ENCODE measurements around the gene RGS17. TPM values are rescaled to one million over a fixed set of nuclear protein-coding genes. Genes with fewer than 3 reads are reported as not detected.
A peak's percentile ranks its signal among the peaks of the same experiment; 100 is the strongest.

The RGS17 gene
- total and polyA plus RNA-seq, 10 of the 15 experiments (the other 5 are each of a cell fraction or from before 2014, with no cell fraction given) = 0.06 to 0.29 (median 0.14) TPM; not detected in 4

DNA sequence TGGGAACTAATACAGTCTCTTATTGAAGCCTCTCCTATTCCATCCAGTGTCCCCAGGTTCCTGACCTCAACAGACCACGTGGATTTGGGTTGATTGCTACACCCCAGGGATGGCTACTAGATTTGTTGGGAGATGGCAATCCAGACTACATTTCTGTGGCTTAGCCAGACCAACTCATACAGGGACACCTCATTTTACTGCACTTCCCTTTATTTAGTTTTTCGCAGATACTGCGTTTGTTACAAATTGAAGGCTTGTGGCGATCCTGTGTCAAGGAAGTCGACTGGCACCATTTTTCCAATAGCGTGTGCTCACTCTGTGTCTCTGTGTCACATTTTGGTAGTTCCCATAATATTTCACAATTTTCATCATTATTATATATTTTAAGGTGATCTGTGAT lies 118.2 kb downstream of the RGS17 start:
- ChIA-PET RAD21 (ENCODE audit: unreplicated experiment) (no interaction called here), SMC1A (ENCODE audit: uncharacterized antibody, unreplicated experiment) (no interaction called here), POLR2A (no interaction called here), CTCF (interaction anchor here (1.2 kb wide), 1 partner anchor 18 kb away, joined by 4 read pairs; no protein-coding TSS in a partner anchor)
- no peak for FAIRE-seq
- Histone ChIP-seq H3K27me3 (replicated peaks in 1 of 2; ENCODE audit: control insufficient read depth in 2 of 2, insufficient read depth in 2 of 2, low read length in 1 of 2) (no peaks in the 10 kb centered on the region; a peak in 1 of 4 replicates), H3K9ac (ENCODE audit: control insufficient read depth, insufficient read depth, low read length) (no peak overlapping the region), H4K20me1 (ENCODE audit: control insufficient read depth, insufficient read depth) (no peaks in the 10 kb centered on the region), H3K79me2 (ENCODE audit: control insufficient read depth, insufficient read depth, low read length) (no peaks in the 10 kb centered on the region), H3K4me3 (no peak overlapping the region), H2AFZ (ENCODE audit: control insufficient read depth, low read depth, low read length) (no peak overlapping the region), H3K4me1 (ENCODE audit: control insufficient read depth, insufficient read depth, low read length) (no peaks in the 10 kb centered on the region), H3K36me3 (ENCODE audit: control insufficient read depth in 2 of 2, insufficient read depth in 2 of 2, low read length in 1 of 2) (no peaks in the 10 kb centered on the region), H3K27ac (ENCODE audit: control insufficient read depth, insufficient read depth) (no peak overlapping the region), H3K9me3 (replicated peaks; ENCODE audit: control insufficient read depth, insufficient read depth, low read length) (no peaks in the 10 kb centered on the region), H3K4me2 (ENCODE audit: control insufficient read depth, insufficient read depth) (no peak overlapping the region)
- ATAC-seq = no peak
- in situ Hi-C loops (cut with MboI) = no loop called here
- DNase-seq (ENCODE audit: low read depth, low spot score) = no peak
- BruUV-seq (replicated peaks) = no TSS peak
- TF ChIP-seq, protein P1, sequence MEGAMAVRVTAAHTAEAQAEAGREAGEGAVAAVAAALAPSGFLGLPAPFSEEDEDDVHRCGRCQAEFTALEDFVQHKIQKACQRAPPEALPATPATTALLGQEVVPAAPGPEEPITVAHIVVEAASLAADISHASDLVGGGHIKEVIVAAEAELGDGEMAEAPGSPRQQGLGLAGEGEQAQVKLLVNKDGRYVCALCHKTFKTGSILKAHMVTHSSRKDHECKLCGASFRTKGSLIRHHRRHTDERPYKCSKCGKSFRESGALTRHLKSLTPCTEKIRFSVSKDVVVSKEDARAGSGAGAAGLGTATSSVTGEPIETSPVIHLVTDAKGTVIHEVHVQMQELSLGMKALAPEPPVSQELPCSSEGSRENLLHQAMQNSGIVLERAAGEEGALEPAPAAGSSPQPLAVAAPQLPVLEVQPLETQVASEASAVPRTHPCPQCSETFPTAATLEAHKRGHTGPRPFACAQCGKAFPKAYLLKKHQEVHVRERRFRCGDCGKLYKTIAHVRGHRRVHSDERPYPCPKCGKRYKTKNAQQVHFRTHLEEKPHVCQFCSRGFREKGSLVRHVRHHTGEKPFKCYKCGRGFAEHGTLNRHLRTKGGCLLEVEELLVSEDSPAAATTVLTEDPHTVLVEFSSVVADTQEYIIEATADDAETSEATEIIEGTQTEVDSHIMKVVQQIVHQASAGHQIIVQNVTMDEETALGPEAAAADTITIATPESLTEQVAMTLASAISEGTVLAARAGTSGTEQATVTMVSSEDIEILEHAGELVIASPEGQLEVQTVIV (IDR thresholded peaks at IDR 0.05; ENCODE audit: borderline replicate concordance, partially characterized antibody) = no peak
- intact Hi-C loops (cut with micrococcal nuclease; ENCODE audit: unreplicated experiment) = no loop called here
- WGBS (ENCODE audit: insufficient coverage, insufficient replicate concordance, low lambda C conversion rate, missing lambda C conversion rate) = 49% methylated on average over 6 of the region's 6 CpGs

DNA sequence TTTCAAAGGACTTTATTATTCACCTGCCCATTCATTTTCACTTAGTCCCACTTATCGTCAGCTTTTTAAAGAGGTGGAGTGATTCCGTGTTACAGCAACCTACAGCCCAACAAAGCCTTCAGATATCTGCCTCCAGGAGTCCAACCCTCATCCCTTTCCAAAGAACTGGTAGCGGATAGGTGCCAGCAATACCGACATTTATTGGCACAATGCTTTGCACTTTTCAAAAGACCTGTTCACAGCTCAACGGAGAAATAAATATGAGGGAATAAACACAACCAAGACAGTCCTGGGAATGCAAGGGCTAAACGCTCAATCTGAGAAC lies 127.8 kb downstream of the RGS17 start:
- ChIA-PET RAD21 (ENCODE audit: unreplicated experiment) (interaction anchor here (1.0 kb wide), 2 partner anchors 26 to 49 kb away, joined by 3 read pairs; no protein-coding TSS in a partner anchor), POLR2A (no interaction called here), SMC1A (ENCODE audit: uncharacterized antibody, unreplicated experiment) (interaction anchor here (0.6 to 0.8 kb wide), 2 partner anchors 25 to 26 kb away, joined by 3 read pairs; no protein-coding TSS in a partner anchor), CTCF (interaction anchor here (1.0 to 1.2 kb wide), 2 partner anchors 22 to 49 kb away, joined by 3 to 4 read pairs; no protein-coding TSS in a partner anchor)
- in situ Hi-C loops (cut with MboI) (no loop called here), intact Hi-C loops (cut with micrococcal nuclease; ENCODE audit: unreplicated experiment) (loop anchor here (2.0 kb wide), 2 partner anchors 19 to 89 kb away; no protein-coding TSS in a partner anchor)
- TF ChIP-seq, protein P2, sequence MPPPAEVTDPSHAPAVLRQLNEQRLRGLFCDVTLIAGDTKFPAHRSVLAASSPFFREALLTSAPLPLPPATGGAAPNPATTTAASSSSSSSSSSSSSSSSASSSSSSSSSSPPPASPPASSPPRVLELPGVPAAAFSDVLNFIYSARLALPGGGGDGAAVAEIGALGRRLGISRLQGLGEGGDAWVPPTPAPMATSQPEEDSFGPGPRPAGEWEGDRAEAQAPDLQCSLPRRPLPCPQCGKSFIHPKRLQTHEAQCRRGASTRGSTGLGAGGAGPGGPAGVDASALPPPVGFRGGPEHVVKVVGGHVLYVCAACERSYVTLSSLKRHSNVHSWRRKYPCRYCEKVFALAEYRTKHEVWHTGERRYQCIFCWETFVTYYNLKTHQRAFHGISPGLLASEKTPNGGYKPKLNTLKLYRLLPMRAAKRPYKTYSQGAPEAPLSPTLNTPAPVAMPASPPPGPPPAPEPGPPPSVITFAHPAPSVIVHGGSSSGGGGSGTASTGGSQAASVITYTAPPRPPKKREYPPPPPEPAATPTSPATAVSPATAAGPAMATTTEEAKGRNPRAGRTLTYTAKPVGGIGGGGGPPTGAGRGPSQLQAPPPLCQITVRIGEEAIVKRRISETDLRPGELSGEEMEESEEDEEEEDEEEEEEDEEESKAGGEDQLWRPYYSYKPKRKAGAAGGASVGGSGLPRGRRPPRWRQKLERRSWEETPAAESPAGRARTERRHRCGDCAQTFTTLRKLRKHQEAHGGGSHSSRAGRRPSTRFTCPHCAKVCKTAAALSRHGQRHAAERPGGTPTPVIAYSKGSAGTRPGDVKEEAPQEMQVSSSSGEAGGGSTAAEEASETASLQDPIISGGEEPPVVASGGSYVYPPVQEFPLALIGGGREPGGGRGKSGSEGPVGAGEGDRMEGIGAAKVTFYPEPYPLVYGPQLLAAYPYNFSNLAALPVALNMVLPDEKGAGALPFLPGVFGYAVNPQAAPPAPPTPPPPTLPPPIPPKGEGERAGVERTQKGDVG (CRISPR knock-in tag; IDR thresholded peaks at IDR 0.05) = no peak
- no peak for TF ChIP-seq EZH2 (IDR thresholded peaks at IDR 0.05; ENCODE audit: borderline replicate concordance, control insufficient read depth, low read depth, low read length)
- TF ChIP-seq, protein P3, sequence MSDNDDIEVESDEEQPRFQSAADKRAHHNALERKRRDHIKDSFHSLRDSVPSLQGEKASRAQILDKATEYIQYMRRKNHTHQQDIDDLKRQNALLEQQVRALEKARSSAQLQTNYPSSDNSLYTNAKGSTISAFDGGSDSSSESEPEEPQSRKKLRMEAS (IDR thresholded peaks at IDR 0.05; ENCODE audit: low read depth, low read length) = no peak
- no peak for TF ChIP-seq BRCA1 (IDR thresholded peaks at IDR 0.05; ENCODE audit: low read depth, low read length)
- TF ChIP-seq SREBF2 (IDR thresholded peaks at IDR 0.05; ENCODE audit: low read length) = no peak
- no peak for TF ChIP-seq SUPT20H (IDR thresholded peaks at IDR 0.05; ENCODE audit: borderline replicate concordance, control insufficient read depth, low read depth, low read length)
- TF ChIP-seq POLR2AphosphoS5 (IDR thresholded peaks at IDR 0.05; ENCODE audit: low read length) = no peak
- TF ChIP-seq SPI1 (IDR thresholded peaks at IDR 0.05; ENCODE audit: borderline replicate concordance, insufficient read depth, low read depth, low read length) = no peak
- peak overlapping the region; percentile 83 for H3K4me2 ChIP-seq (ENCODE audit: control insufficient read depth, insufficient read depth)
- H2AFZ ChIP-seq (ENCODE audit: control insufficient read depth, low read depth, low read length) = peak overlapping the region; percentile 46
- no peak for FAIRE-seq
- peak; percentile 4 for ATAC-seq
- no peaks in the 10 kb centered on the region; the same call in 2 of the 3 replicates for H3K9me3 ChIP-seq (replicated peaks; ENCODE audit: control insufficient read depth, insufficient read depth, low read length)
- peaks cover 51% of the 10 kb centered on the region for H3K79me2 ChIP-seq (ENCODE audit: control insufficient read depth, insufficient read depth, low read length)
- under 1% methylated on average over 6 of the region's 6 CpGs for WGBS (ENCODE audit: insufficient coverage, insufficient replicate concordance, low lambda C conversion rate, missing lambda C conversion rate)
- H4K20me1 ChIP-seq (ENCODE audit: control insufficient read depth, insufficient read depth) = no peaks in the 10 kb centered on the region
- H3K36me3 ChIP-seq (ENCODE audit: control insufficient read depth in 2 of 2, insufficient read depth in 2 of 2, low read length in 1 of 2) = peaks cover 0 to 2% of the 10 kb centered on the region in 2 experiments; a peak in 1 of 4 replicates
- no peaks in the 10 kb centered on the region for H3K27me3 ChIP-seq (replicated peaks in 1 of 2; ENCODE audit: control insufficient read depth in 2 of 2, insufficient read depth in 2 of 2, low read length in 1 of 2)
- no peak for DNase-seq (ENCODE audit: low read depth, low spot score)
- H3K4me1 ChIP-seq (ENCODE audit: control insufficient read depth, insufficient read depth, low read length) = no peaks in the 10 kb centered on the region
- no TSS peak for BruUV-seq (replicated peaks)
- peak overlapping the region; percentile 84 for H3K4me3 ChIP-seq
- H3K27ac ChIP-seq (ENCODE audit: control insufficient read depth, insufficient read depth) = peak overlapping the region; percentile 61
- peak overlapping the region; percentile 75 for H3K9ac ChIP-seq (ENCODE audit: control insufficient read depth, insufficient read depth, low read length)
